ENCODE results near the gene CPA4.

- TF ChIP-seq POLR2A (IDR thresholded peaks at IDR 0.05) (no peak), CTCF (IDR thresholded peaks at IDR 0.05) (no peak)
These were observed 36.7 kb downstream of the CPA4 start for GRCh38 chr7:130329681-130330080.
